Left ventricle myocardium superior (tissue), 1 donor: Measurements from ENCODE around the gene GPR21. TPM values are rescaled to one million over a fixed set of nuclear protein-coding genes. Genes with fewer than 3 reads are reported as not detected.

Experiments used
- ATAC-seq: fragments of 200-7000 bp; cut with Tn5 transposase; one replicate; pipeline ENCODE4 v1.9.1; 2020; ENCODE audit warnings: mild to moderate bottlenecking, moderate library complexity
- DNase-seq: peaks from one replicate; pipeline ENCODE4 v3.0.0-alpha.2; 2020
- intact Hi-C: fragments of 100-400 bp; cut with micrococcal nuclease; formaldehyde crosslinking; loops from one replicate; pipeline ENCODE4 v1.11.0; 2022
- total RNA-seq: library from RNA; stranded (reverse); fragmentation: NEBNext Ultra II Directional; extraction: Animal tissue kit (Norgen Biotek cat#: 25700); gene quantifications from one replicate; pipeline ENCODE4 v1.2.1, GENCODE V29; 2021
- donor health status: DM: no; HTN: yes; CAD: no; lungs with severe emphysema.

GPR21 gene
- total RNA-seq, 1 donor from 2014 or later: 0.72 TPM

GRCh38 chr9:123028973-123029372, 4.5 kb upstream of the GPR21 start:
- intact Hi-C loops: no loop called here
- no peak for DNase-seq
- no peak for ATAC-seq

GRCh38 chr9:123031963-123032362, 1.5 kb upstream of the GPR21 start:
- DNase-seq (no peak), ATAC-seq (no peak)
- intact Hi-C loops: no loop called here

DNA sequence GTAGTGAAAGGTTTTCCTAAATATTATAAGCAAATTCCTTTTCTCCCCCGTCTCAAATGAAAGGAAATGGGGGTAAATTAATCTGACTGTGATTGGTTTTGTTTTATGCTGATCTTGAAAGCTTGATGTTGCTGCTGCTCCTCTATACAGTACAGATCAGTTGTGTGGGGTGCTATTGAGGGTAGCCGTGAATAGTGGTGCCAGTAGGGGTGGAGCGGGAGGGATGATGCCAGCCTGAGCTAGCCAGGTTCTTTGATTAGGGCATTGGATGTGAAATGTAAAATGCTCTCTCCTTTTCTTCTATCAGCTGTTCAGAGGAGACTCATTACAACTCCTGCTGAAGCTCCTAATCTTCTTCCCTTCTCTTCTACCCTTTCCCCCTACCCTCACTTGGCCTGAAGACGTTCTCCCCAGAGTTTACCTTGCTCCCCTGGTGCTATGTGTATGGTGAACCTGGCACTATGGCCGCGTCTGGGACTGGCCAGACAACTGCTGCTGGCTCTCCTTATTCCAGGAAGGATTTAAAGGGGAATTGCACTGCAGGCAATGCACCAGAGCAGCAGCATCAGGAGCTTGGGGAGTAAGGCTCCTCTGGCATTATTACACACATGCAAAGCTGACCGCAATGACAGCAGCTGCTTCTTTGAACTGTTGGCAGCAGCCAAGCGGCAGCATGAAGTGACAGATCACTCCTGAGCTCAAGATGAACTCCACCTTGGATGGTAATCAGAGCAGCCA, 566 bp downstream of the GPR21 start:
- ATAC-seq: peak; percentile 42
- intact Hi-C loops: no loop called here
- no peak for DNase-seq

DNA sequence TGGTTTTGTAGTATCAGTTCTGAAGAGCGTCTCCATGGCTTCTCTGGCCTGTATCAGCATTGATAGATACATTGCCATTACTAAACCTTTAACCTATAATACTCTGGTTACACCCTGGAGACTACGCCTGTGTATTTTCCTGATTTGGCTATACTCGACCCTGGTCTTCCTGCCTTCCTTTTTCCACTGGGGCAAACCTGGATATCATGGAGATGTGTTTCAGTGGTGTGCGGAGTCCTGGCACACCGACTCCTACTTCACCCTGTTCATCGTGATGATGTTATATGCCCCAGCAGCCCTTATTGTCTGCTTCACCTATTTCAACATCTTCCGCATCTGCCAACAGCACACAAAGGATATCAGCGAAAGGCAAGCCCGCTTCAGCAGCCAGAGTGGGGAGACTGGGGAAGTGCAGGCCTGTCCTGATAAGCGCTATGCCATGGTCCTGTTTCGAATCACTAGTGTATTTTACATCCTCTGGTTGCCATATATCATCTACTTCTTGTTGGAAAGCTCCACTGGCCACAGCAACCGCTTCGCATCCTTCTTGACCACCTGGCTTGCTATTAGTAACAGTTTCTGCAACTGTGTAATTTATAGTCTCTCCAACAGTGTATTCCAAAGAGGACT, 1.5 kb downstream of the GPR21 start:
- intact Hi-C loops: no loop called here
- ATAC-seq (peak; percentile 28), DNase-seq (no peak)

DNA sequence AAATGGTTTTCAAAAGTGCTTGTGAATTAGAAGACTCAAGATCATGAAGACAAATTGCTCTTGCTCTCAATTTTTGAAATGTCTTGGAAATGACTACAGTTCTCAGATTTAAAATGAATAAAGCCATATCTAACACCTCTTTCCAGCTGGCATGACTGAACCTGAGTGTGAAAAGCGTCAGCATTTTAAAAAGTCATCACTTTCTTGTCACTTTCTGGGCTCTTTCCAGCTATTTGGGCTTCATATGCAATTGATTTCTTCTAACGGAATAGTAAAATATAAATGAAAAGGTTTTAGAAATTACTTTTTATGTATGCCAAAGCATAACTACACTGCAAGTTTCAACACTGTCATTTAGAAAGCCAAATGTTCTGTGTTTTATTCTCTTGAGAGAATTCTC, 2.3 kb downstream of the GPR21 start:
- DNase-seq: no peak
- no peak for ATAC-seq
- intact Hi-C loops: no loop called here

DNA sequence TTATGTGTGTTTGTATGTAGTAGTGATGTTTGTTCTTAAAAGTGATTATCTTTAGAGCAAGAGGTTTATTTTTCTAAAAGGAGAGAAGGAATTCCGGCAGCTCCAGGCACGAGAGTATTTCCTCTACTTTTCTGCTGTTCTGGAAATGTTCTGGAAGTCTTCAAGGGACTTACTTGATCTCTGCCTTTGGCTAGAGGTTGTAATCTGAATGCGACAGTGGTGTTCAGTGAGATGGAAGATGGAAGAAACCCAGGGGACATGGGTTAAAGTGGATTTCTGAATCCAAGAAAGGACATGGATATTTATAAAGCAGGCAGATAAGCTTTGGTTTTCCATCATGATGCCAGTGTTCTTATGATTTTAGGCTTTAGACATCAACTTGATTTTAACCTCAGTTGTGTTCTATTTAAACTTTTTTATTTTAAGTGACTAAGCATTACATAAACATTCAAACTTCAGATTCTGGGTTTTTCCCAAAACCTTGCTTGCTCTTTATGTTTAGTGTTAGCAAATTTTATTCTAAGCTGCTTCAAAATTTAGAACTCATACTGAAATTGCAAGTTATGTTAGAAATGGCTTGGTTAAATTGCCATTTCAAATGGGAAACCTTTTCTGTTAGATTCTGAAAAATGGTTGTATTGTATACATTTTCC, 3.6 kb downstream of the GPR21 start:
- intact Hi-C loops: no loop called here
- ATAC-seq (peak; percentile 49), DNase-seq (no peak)

GRCh38 chr9:123039617-123040219, 6.3 kb downstream of the GPR21 start:
- intact Hi-C loops: no loop called here
- no peak for DNase-seq
- no peak for ATAC-seq

GRCh38 chr9:123040801-123041200, 7.3 kb downstream of the GPR21 start:
- no peak for DNase-seq
- ATAC-seq: no peak
- intact Hi-C loops: no loop called here

- ATAC-seq: no peak
- no peak for DNase-seq
- intact Hi-C loops: no loop called here
Measured at GRCh38 chr9:123041489-123041888, 8.0 kb downstream of the GPR21 start.

DNA sequence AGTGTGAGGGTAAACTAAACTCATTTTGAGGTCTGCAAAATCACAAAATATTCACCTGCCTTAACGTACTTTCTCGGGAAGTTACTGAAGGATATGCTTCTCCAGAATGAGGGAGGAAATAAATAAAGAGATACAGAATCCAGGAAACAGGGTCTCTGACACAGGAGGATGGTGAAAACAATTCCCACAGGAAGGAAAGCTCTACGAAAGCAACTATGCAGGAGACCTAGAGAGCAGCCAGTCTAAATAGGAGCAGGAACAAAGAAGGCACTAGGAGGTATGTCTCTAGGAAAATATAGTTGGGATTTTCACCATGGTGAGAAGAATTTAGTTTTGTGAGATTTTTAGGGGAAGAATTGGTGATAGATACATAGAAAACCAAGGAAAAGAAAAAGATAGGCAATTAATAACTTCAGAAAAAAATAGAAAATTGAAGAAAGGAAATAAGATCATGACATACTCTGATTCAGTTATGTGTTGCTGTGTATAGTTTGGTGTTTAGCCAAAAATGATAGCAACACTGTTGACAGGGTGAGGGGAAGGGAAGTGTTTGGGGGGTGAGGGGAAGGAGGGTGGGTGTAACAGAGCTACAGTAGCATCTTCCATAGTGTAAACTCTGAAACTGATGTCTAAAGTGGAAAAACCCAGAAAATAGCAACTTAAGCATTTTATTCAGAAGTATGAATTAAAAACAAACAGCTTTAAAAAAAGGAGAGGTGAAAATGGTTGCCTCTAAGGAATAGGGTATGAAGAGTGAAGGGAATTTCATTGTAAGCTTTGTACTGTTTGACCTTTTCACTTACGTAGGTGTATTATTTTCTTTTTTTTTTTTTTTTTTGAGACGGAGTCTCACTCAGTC, 9.8 kb downstream of the GPR21 start:
- ATAC-seq: no peak
- intact Hi-C loops: no loop called here
- DNase-seq: no peak

GRCh38 chr9:123044586-123044985, 11.1 kb downstream of the GPR21 start:
- DNase-seq (no peak), ATAC-seq (no peak)
- intact Hi-C loops: no loop called here

- no peak for ATAC-seq
- intact Hi-C loops: no loop called here
Measured at GRCh38 chr9:123046406-123047195, 13.1 kb downstream of the GPR21 start.

GRCh38 chr9:123048748-123049147, 15.3 kb downstream of the GPR21 start:
- intact Hi-C loops: no loop called here
- ATAC-seq (peak; percentile 20), DNase-seq (no peak)

More at GRCh38 chr9:123046406-123047195, 13.1 kb downstream of the GPR21 start:
- DNase-seq: no peak

DNA sequence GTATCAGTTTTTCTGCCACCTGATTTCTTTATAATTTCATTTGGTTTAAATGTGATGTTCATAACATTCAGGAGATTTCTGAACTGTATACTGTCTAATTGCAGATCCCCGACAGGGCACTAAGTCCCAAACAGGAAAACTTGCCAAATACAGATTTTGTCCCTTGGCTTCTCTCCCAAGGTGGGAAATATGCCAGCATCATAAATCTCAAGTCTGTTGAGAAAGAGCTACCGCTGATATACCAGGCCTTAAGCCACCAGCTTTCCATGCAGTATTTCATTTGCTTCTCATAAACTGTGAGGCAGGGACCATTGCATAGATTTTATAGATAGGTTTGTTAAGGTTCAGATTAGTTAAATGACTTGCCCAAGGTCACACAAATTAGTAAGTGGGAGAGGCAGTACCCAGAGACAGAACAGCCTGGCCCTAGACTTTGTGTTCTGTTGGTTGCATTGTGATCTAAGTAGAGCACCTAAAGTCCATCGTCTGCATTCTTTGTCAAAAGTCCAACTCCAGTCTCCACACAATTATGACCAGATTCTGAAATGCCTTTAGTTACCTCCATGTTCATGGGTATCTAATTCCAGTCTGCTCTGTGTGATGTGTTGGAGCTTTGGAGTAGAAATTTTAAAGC, 16.2 kb downstream of the GPR21 start:
- intact Hi-C loops: no loop called here
- ATAC-seq (peak; percentile 69), DNase-seq (no peak)

GRCh38 chr9:123053046-123053445, 19.6 kb downstream of the GPR21 start:
- intact Hi-C loops: no loop called here
- DNase-seq (no peak), ATAC-seq (no peak)

- DNase-seq: no peak
- intact Hi-C loops: no loop called here
- no peak for ATAC-seq
Measured at GRCh38 chr9:123053711-123054110, 20.2 kb downstream of the GPR21 start.

DNA sequence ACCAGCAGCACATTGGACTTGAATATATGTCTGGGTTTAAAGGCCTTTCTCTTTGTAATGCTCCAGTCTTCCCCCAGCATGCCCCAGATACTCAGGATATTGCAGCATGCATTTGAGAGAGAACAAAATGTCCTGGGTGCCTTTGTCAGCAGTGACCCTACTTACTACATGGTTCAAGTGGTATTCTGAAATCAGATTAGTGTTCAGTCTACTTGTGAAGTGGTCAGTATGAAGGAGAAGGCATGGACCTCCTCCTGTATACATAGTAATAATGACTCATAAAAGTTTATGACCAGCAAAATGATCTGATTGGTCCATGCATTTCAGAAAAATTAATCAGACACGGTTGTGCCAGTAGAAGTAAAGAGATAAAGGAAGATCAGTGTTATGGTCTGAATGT, 25.4 kb downstream of the GPR21 start:
- peak; percentile 41 for ATAC-seq
- DNase-seq: no peak
- intact Hi-C loops: no loop called here
